SK-N-SH treated with all-trans-retinoic acid at 6 μM for 48 hours (cell line): ENCODE data around the gene TLE4.

Source experiments
- CSDC2 ChIP-seq: fragments of 250-450 bp; sonication (Bioruptor Pico); IDR thresholded peaks from 2 replicates; pipeline ENCODE4 v1.5.0; 2020; ENCODE audit warnings: mild to moderate bottlenecking, moderate library complexity
- ESRRG ChIP-seq: fragments of 250-450 bp; sonication (Bioruptor Pico); IDR thresholded peaks from 2 replicates; pipeline ENCODE4 v1.6.1; 2021; ENCODE audit warnings: mild to moderate bottlenecking
- OSR1 ChIP-seq: fragments of 250-450 bp; sonication (Bioruptor Pico); IDR thresholded peaks from 2 replicates; pipeline ENCODE4 v1.8.0; 2022; ENCODE audit warnings: moderate library complexity, mild to moderate bottlenecking, inconsistent platforms
- PPARA ChIP-seq: fragments of 250-450 bp; sonication (Bioruptor Pico); IDR thresholded peaks from 2 replicates; pipeline ENCODE4 v1.5.0; 2020; ENCODE audit warnings: mild to moderate bottlenecking, borderline replicate concordance
- RARB ChIP-seq: fragments of 250-450 bp; sonication (Bioruptor Pico); IDR thresholded peaks from 2 replicates; pipeline ENCODE4 v1.8.0; 2021; ENCODE audit warnings: mild to moderate bottlenecking, moderate library complexity
- TCF4 ChIP-seq: fragments of 250-450 bp; sonication (Bioruptor Pico); IDR thresholded peaks from 2 replicates; pipeline ENCODE4 v1.8.0; 2021; ENCODE audit warnings: mild to moderate bottlenecking, moderate library complexity, borderline replicate concordance
- ZC3H10 ChIP-seq: fragments of 250-450 bp; sonication (Bioruptor Pico); IDR thresholded peaks from 2 replicates; pipeline ENCODE4 v1.5.1; 2021; ENCODE audit warnings: mild to moderate bottlenecking, moderate library complexity
- ZFP30 ChIP-seq: fragments of 450-650 bp; formaldehyde crosslinking; IDR thresholded peaks from 2 replicates; pipeline ENCODE4 v1.5.0; 2022; ENCODE audit warnings: mild to moderate bottlenecking, moderate library complexity
- TF ChIP-seq, protein P1 (sequence below): fragments of 250-450 bp; sonication (Bioruptor Pico); IDR thresholded peaks from 2 replicates; pipeline ENCODE4 v1.8.0; 2020; ENCODE audit warnings: mild to moderate bottlenecking, moderate library complexity, borderline replicate concordance
- TF ChIP-seq, protein P2 (sequence below): fragments of 250-450 bp; sonication (Bioruptor Pico); IDR thresholded peaks from 2 replicates; pipeline ENCODE4 v1.5.1; 2020; ENCODE audit warnings: low read depth, mild to moderate bottlenecking, moderate library complexity

GRCh38 chr9:79673614-79674013, 101.8 kb downstream of the TLE4 start:
- TF ChIP-seq ESRRG (CRISPR knock-in tag) = no peak
- TF ChIP-seq OSR1 = no peak
- TF ChIP-seq, protein P1, sequence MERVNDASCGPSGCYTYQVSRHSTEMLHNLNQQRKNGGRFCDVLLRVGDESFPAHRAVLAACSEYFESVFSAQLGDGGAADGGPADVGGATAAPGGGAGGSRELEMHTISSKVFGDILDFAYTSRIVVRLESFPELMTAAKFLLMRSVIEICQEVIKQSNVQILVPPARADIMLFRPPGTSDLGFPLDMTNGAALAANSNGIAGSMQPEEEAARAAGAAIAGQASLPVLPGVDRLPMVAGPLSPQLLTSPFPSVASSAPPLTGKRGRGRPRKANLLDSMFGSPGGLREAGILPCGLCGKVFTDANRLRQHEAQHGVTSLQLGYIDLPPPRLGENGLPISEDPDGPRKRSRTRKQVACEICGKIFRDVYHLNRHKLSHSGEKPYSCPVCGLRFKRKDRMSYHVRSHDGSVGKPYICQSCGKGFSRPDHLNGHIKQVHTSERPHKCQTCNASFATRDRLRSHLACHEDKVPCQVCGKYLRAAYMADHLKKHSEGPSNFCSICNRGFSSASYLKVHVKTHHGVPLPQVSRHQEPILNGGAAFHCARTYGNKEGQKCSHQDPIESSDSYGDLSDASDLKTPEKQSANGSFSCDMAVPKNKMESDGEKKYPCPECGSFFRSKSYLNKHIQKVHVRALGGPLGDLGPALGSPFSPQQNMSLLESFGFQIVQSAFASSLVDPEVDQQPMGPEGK (CRISPR knock-in tag) = no peak
- TF ChIP-seq, protein P2, sequence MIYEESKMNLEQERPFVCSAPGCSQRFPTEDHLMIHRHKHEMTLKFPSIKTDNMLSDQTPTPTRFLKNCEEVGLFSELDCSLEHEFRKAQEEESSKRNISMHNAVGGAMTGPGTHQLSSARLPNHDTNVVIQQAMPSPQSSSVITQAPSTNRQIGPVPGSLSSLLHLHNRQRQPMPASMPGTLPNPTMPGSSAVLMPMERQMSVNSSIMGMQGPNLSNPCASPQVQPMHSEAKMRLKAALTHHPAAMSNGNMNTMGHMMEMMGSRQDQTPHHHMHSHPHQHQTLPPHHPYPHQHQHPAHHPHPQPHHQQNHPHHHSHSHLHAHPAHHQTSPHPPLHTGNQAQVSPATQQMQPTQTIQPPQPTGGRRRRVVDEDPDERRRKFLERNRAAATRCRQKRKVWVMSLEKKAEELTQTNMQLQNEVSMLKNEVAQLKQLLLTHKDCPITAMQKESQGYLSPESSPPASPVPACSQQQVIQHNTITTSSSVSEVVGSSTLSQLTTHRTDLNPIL = no peak
- no peak for TF ChIP-seq ZC3H10 (CRISPR knock-in tag)
- TF ChIP-seq PPARA (CRISPR knock-in tag) = no peak
- TF ChIP-seq RARB (CRISPR knock-in tag) = no peak
- no peak for TF ChIP-seq TCF4 (CRISPR knock-in tag)
- no peak for TF ChIP-seq CSDC2
- no peak for TF ChIP-seq ZFP30 (CRISPR knock-in tag)
